ENCODE data around the gene DIPK1C.

DNA sequence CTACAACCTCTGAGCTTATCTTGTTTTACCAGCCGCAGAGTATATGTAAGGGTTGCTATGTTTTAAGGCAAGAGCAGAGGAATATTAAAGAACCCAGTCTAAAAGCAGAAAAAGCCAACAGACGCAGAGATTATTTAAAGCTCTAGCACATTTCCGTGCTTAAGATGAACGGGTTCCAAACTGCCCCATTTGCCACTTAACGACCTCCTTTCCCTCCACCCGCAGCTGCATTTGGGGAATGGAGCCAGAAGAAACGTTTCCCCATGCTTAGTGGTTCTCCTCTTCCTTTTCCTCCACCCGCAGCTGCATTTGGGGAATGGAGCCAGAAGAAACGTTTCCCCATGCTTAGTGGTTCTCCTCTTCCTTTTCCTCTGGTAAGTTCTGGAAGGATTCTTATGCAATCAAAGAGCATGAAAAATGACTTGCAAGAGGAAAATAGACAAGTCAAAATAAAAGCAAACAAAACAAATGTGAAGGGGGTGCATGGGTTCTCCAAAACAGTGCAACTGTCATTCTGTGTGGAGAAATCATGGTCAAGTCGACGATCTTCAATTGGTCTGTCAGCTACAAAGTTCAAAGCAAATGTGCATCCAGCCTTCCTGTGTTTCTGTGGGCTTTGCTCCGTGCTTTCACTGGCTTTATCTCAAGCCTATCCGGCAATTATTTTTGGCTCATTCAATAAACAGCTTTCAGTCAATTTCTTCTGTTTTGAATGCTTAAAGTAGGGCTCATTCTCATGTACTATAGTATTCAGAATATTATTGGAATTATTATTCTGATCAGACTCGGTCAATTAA, 57.8 kb downstream of the DIPK1C start:
- TF ChIP-seq POLR2AphosphoS5 (IDR thresholded peaks at IDR 0.05; ENCODE audit: low read depth, low read length) = no peak
- no peak for TF ChIP-seq POLR2A (IDR thresholded peaks at IDR 0.05; ENCODE audit: low read depth, low read length)
- TF ChIP-seq TAF1 (IDR thresholded peaks at IDR 0.05; ENCODE audit: low read depth, low read length) = no peak
- TF ChIP-seq SPI1 (IDR thresholded peaks at IDR 0.05; ENCODE audit: low read depth, low read length) = no peak
- no peak for TF ChIP-seq POU2F2 (IDR thresholded peaks at IDR 0.05; ENCODE audit: low read depth, low read length)

Measured in GM12891 (cell line).